Muscle layer of colon (tissue), 2 donors: ENCODE data around the gene RRP1B.

Experiments
- H3K27ac ChIP-seq: one replicate; pipeline ENCODE4 v1.7.0; 2013; ENCODE audit warnings: low read depth, mild to moderate bottlenecking, low read length, moderate library complexity
- H3K27me3 ChIP-seq, 2 donors: one replicate each; pipeline ENCODE4 v1.7.0; 2013; ENCODE audit warnings: low read length in 2 of 2, mild to moderate bottlenecking in 2 of 2; ENCODE audit not compliant: insufficient read depth in 2 of 2, control insufficient read depth in 1 of 2
- H3K36me3 ChIP-seq: one replicate; pipeline ENCODE4 v1.7.0; 2013; ENCODE audit warnings: mild to moderate bottlenecking, low read length; ENCODE audit not compliant: insufficient read depth
- H3K4me1 ChIP-seq: one replicate; pipeline ENCODE4 v1.7.0; 2013; ENCODE audit warnings: mild to moderate bottlenecking, low read length; ENCODE audit not compliant: insufficient read depth
- H3K4me3 ChIP-seq, 2 donors: one replicate each; pipeline ENCODE4 v1.7.0; 2013; ENCODE audit warnings: low read length in 2 of 2, low read depth in 1 of 2, mild to moderate bottlenecking in 1 of 2, moderate library complexity in 1 of 2
- H3K9ac ChIP-seq: one replicate; pipeline ENCODE4 v1.7.0; 2013; ENCODE audit warnings: low read length
- H3K9me3 ChIP-seq: one replicate; pipeline ENCODE4 v1.7.0; 2013; ENCODE audit warnings: mild to moderate bottlenecking, low read length
- donor health status: abdominal sarcoma.
- donor health status: Adenocarcinoma of cecum.

RRP1B gene

GRCh38 chr21:43721206-43721605, 61.8 kb downstream of the RRP1B start:
- Histone ChIP-seq H3K27me3 (no peaks in the 10 kb centered on the region), H3K9ac (no peak overlapping the region), H3K36me3 (no peaks in the 10 kb centered on the region), H3K27ac (no peak overlapping the region), H3K4me3 (peak overlapping the region in 1 of 2 donors; percentile 93), H3K9me3 (no peaks in the 10 kb centered on the region), H3K4me1 (peaks cover 31% of the 10 kb centered on the region)

- H3K36me3 ChIP-seq, result no peaks in the 10 kb centered on the region
- peaks cover 37% of the 10 kb centered on the region for H3K4me1 ChIP-seq
- no peaks in the 10 kb centered on the region for H3K27me3 ChIP-seq
- H3K9me3 ChIP-seq, result no peaks in the 10 kb centered on the region
- no peak overlapping the region for H3K9ac ChIP-seq
- no peak overlapping the region for H3K27ac ChIP-seq
- no peak overlapping the region for H3K4me3 ChIP-seq
Measured at GRCh38 chr21:43721939-43722338, 62.6 kb downstream of the RRP1B start.

- Histone ChIP-seq H3K27ac (no peak overlapping the region), H3K9ac (no peak overlapping the region), H3K27me3 (no peaks in the 10 kb centered on the region), H3K36me3 (no peaks in the 10 kb centered on the region), H3K4me1 (peaks cover 51% of the 10 kb centered on the region), H3K9me3 (no peaks in the 10 kb centered on the region), H3K4me3 (no peak overlapping the region)
Measured at GRCh38 chr21:43723648-43724047, 64.3 kb downstream of the RRP1B start.

GRCh38 chr21:43726686-43727518, 67.5 kb downstream of the RRP1B start:
- H3K9ac ChIP-seq, result no peak overlapping the region
- H3K27me3 ChIP-seq, result no peaks in the 10 kb centered on the region
- H3K4me1 ChIP-seq, result peaks cover 40% of the 10 kb centered on the region
- H3K9me3 ChIP-seq, result no peaks in the 10 kb centered on the region
- no peaks in the 10 kb centered on the region for H3K36me3 ChIP-seq
- peak overlapping the region; percentile 81 for H3K27ac ChIP-seq
- H3K4me3 ChIP-seq, result peak overlapping the region in 1 of 2 donors; percentile 68

GRCh38 chr21:43727519-43728153, 68.3 kb downstream of the RRP1B start:
- no peaks in the 10 kb centered on the region for H3K9me3 ChIP-seq
- H3K9ac ChIP-seq, result peak overlapping the region; percentile 52
- H3K4me1 ChIP-seq, result peaks cover 38% of the 10 kb centered on the region
- H3K36me3 ChIP-seq, result no peaks in the 10 kb centered on the region
- H3K27me3 ChIP-seq, result no peaks in the 10 kb centered on the region
- H3K4me3 ChIP-seq, result peak overlapping the region; percentile 4 to 68
- H3K27ac ChIP-seq, result peak overlapping the region; percentile 81

GRCh38 chr21:43728154-43728466, 68.8 kb downstream of the RRP1B start:
- Histone ChIP-seq H3K4me1 (peaks cover 38% of the 10 kb centered on the region), H3K9me3 (no peaks in the 10 kb centered on the region), H3K9ac (peak overlapping the region; percentile 52), H3K36me3 (no peaks in the 10 kb centered on the region), H3K27ac (peak overlapping the region; percentile 81), H3K27me3 (no peaks in the 10 kb centered on the region), H3K4me3 (peak overlapping the region; percentile 4 to 68)

- peak overlapping the region; percentile 68 to 77 for H3K4me3 ChIP-seq
- H3K27ac ChIP-seq, result peak overlapping the region; percentile 81
- peaks cover 44% of the 10 kb centered on the region for H3K4me1 ChIP-seq
- no peaks in the 10 kb centered on the region for H3K36me3 ChIP-seq
- H3K27me3 ChIP-seq, result no peaks in the 10 kb centered on the region
- no peaks in the 10 kb centered on the region for H3K9me3 ChIP-seq
- H3K9ac ChIP-seq, result peak overlapping the region; percentile 52
Measured at GRCh38 chr21:43728467-43729390, 69.4 kb downstream of the RRP1B start.

GRCh38 chr21:43731476-43731875, 72.1 kb downstream of the RRP1B start:
- no peaks in the 10 kb centered on the region for H3K27me3 ChIP-seq
- no peaks in the 10 kb centered on the region for H3K36me3 ChIP-seq
- no peaks in the 10 kb centered on the region for H3K9me3 ChIP-seq
- H3K27ac ChIP-seq, result no peak overlapping the region
- peaks cover 40% of the 10 kb centered on the region for H3K4me1 ChIP-seq
- H3K4me3 ChIP-seq, result no peak overlapping the region
- H3K9ac ChIP-seq, result no peak overlapping the region

GRCh38 chr21:43731891-43732711, 72.7 kb downstream of the RRP1B start:
- Histone ChIP-seq H3K4me3 (no peak overlapping the region), H3K27me3 (no peaks in the 10 kb centered on the region), H3K36me3 (no peaks in the 10 kb centered on the region), H3K9me3 (no peaks in the 10 kb centered on the region), H3K9ac (no peak overlapping the region), H3K4me1 (peaks cover 34% of the 10 kb centered on the region), H3K27ac (no peak overlapping the region)

- no peak overlapping the region for H3K9ac ChIP-seq
- no peak overlapping the region for H3K4me3 ChIP-seq
- H3K27ac ChIP-seq, result no peak overlapping the region
- H3K27me3 ChIP-seq, result no peaks in the 10 kb centered on the region
- H3K4me1 ChIP-seq, result peaks cover 24% of the 10 kb centered on the region
- no peaks in the 10 kb centered on the region for H3K36me3 ChIP-seq
- no peaks in the 10 kb centered on the region for H3K9me3 ChIP-seq
Measured at GRCh38 chr21:43733060-43733459, 73.7 kb downstream of the RRP1B start.
